K562 (cell line): Measurements from ENCODE around the gene CHCHD10. TPM values are rescaled to one million over a fixed set of nuclear protein-coding genes. Genes with fewer than 3 reads are reported as not detected.

ENCODE experiments used
- ADNP ChIP-seq: fragments of 200-800 bp; sonication (Bioruptor generic); IDR thresholded peaks from 2 replicates; pipeline ENCODE4 v1.6.1; 2016; ENCODE audit warnings: missing genetic modification characterization, missing compliant biosample characterization
- BRF1 ChIP-seq: IDR thresholded peaks from 3 replicates; pipeline ENCODE4 v1.6.1; 2011; ENCODE audit warnings: borderline replicate concordance, mild to moderate bottlenecking; ENCODE audit not compliant: insufficient read length; ENCODE audit errors: extremely low read depth
- DEAF1 ChIP-seq: fragments of 450-650 bp; formaldehyde crosslinking; IDR thresholded peaks from 2 replicates; pipeline ENCODE4 v1.4.0; 2020; ENCODE audit warnings: mild to moderate bottlenecking, moderate library complexity
- E2F6 ChIP-seq, 2 experiments: IDR thresholded peaks; 2 replicates each; pipeline ENCODE4 v1.6.1; 2011; ENCODE audit warnings: borderline replicate concordance in 1 of 2, control low read depth in 1 of 2, low read depth in 1 of 2, low read length in 1 of 2, mild to moderate bottlenecking in 1 of 2, mixed read lengths in 1 of 2, moderate library complexity in 1 of 2; ENCODE audit not compliant: insufficient read depth in 1 of 2, insufficient read length in 1 of 2, poor library complexity in 1 of 2, severe bottlenecking in 1 of 2; ENCODE audit errors: extremely low read depth in 1 of 2
- FOS ChIP-seq: IDR thresholded peaks from 3 replicates; pipeline ENCODE4 v1.6.1; 2011; ENCODE audit not compliant: insufficient read length; ENCODE audit errors: extremely low read depth
- HCFC1 ChIP-seq: IDR thresholded peaks from 2 replicates; pipeline ENCODE4 v1.6.1; 2012; ENCODE audit warnings: low read depth, low read length, improper control_type of control experiment
- KDM1A ChIP-seq, 2 experiments: fragments of 450-650 bp; IDR thresholded peaks; 2 replicates each; pipeline ENCODE4 v1.6.1; 2016; ENCODE audit warnings: mild to moderate bottlenecking in 2 of 2
- KDM2B ChIP-seq: fragments of 250-450 bp; sonication (Bioruptor Pico); IDR thresholded peaks from 2 replicates; pipeline ENCODE4 v1.8.0; 2021; ENCODE audit warnings: mild to moderate bottlenecking, moderate library complexity
- MTA3 ChIP-seq: fragments of 450-650 bp; formaldehyde crosslinking; IDR thresholded peaks from 2 replicates; pipeline ENCODE4 v1.6.1; 2017; ENCODE audit warnings: mild to moderate bottlenecking, borderline replicate concordance
- MYBL2 ChIP-seq, 2 experiments: fragments of 450-650 bp in 1 of 2; sonication (generic) in 1 of 2; formaldehyde crosslinking in 1 of 2; IDR thresholded peaks; 2 replicates each; pipeline versions ENCODE4 v1.6.1 to v1.8.1; 2017 to 2022; ENCODE audit warnings: borderline replicate concordance in 1 of 2, inconsistent platforms in 1 of 2, low read depth in 1 of 2, mild to moderate bottlenecking in 1 of 2, missing genetic modification reagents in 1 of 2, moderate library complexity in 1 of 2
- MYC ChIP-seq, 2 experiments: fragments of 250-450 bp in 1 of 2; sonication (Bioruptor Pico) in 1 of 2; IDR thresholded peaks; 2 replicates each; pipeline versions ENCODE4 v1.5.1 to v1.6.1; 2012 to 2021; ENCODE audit warnings: low read depth in 2 of 2, borderline replicate concordance in 1 of 2, improper control_type of control experiment in 1 of 2, low read length in 1 of 2, mild to moderate bottlenecking in 1 of 2, moderate library complexity in 1 of 2
- PML ChIP-seq: IDR thresholded peaks from 2 replicates; pipeline ENCODE4 v1.6.1; 2012; ENCODE audit warnings: low read length, inconsistent platforms
- PPARD ChIP-seq: fragments of 250-450 bp; sonication (Bioruptor Pico); IDR thresholded peaks from 2 replicates; pipeline ENCODE4 v1.8.0; 2022; ENCODE audit warnings: inconsistent platforms, mild to moderate bottlenecking, moderate library complexity
- XRCC4 ChIP-seq: IDR thresholded peaks from one replicate; pipeline ENCODE4 v1.6.1; 2011; ENCODE audit not compliant: insufficient read depth, insufficient read length; ENCODE audit errors: extremely low read depth
- ZFP36 ChIP-seq: fragments of 150-350 bp; IDR thresholded peaks from 2 replicates; pipeline ENCODE4 v1.6.1; 2018; ENCODE audit warnings: low read length, low read depth; ENCODE audit not compliant: partially characterized antibody
- ZNF584 ChIP-seq: fragments of 200-800 bp; sonication (Bioruptor generic); IDR thresholded peaks from 2 replicates; pipeline ENCODE4 v1.6.1; 2016; ENCODE audit warnings: low read depth, mild to moderate bottlenecking, missing genetic modification characterization, missing compliant biosample characterization
- polyA plus RNA-seq, 8 experiments: library from polyadenylated mRNA; depleted of rRNA in 4 of 8; stranded (reverse) in 5 of 8; unstranded in 3 of 8; fragments of >200 nt; fragmentation: Nextera tagmentation in 2 of 8; fragmentation: Illumina TruSeq in 1 of 8; extraction: Ambion mirVana in 2 of 8; extraction: Trizol in 1 of 8; gene quantifications; 2 replicates each; pipeline versions ENCODE4 v1.2.1 to v1.2.3, GENCODE V29; 2011 to 2014; ENCODE audit warnings: inconsistent platforms in 1 of 8, missing spikeins in 1 of 8
- total RNA-seq, 7 experiments: library from RNA; depleted of rRNA in 6 of 7; stranded (reverse); fragments of >200 nt in 6 of 7; fragmentation: Illumina TruSeq in 2 of 7; extraction: Trizol in 2 of 7; gene quantifications; 2 replicates each; pipeline versions ENCODE4 v1.2.1 to v1.2.3, GENCODE V29; 2011 to 2021; ENCODE audit warnings: low replicate concordance in 1 of 7
- TF ChIP-seq, protein P1 (sequence below): sonication (generic); formaldehyde crosslinking; IDR thresholded peaks from 2 replicates; pipeline ENCODE4 v1.8.1; 2023; ENCODE audit warnings: mild to moderate bottlenecking, missing genetic modification reagents
- TF ChIP-seq, protein P2 (sequence below): fragments of 450-650 bp; formaldehyde crosslinking; conservative IDR thresholded peaks from 2 replicates; pipeline ENCODE4 v1.4.0; 2022; ENCODE audit warnings: mild to moderate bottlenecking, missing genetic modification characterization

The CHCHD10 gene
- total and polyA plus RNA-seq, 9 of the 15 experiments (the other 6 are each of a cell fraction or from before 2014, with no cell fraction given) = 15.2 to 292 (median 102) TPM

GRCh38 chr22:23716811-23717801, 50.7 kb downstream of the CHCHD10 start (continued):
- TF ChIP-seq PML (0 out of 2 replicates have a peak, but pooled peaks have one; percentile 28), PPARD (no peak), MYC (IDR thresholded peaks at IDR 0.05; ENCODE audit: low read depth, low read length) (peak; percentile 71; the same call in 1 of the 2 replicates), MYC (CRISPR knock-in tag; IDR thresholded peaks at IDR 0.05; ENCODE audit: borderline replicate concordance, low read depth) (no peak), KDM2B (no peak), DEAF1 (no peak), E2F6 (IDR thresholded peaks at IDR 0.05; ENCODE audit: borderline replicate concordance in 1 of 2, extremely low read depth in 1 of 2, insufficient read depth in 1 of 2, insufficient read length in 1 of 2, low read depth in 1 of 2, low read length in 1 of 2, poor library complexity in 1 of 2, severe bottlenecking in 1 of 2) (peak; percentile 92), HCFC1 (peak; percentile 92), BRF1 (no peak), ZNF584 (CRISPR knock-in tag) (0 out of 2 replicates have a peak, but pooled peaks have one; percentile 32), XRCC4 (no peak), MTA3 (peak; percentile 55; the same call in 1 of the 2 replicates), ADNP (tag) (no peak), KDM1A (IDR thresholded peaks at IDR 0.05) (no peak), FOS (no peak), ZFP36 (no peak), MYBL2 (IDR thresholded peaks at IDR 0.05; ENCODE audit: low read depth) (no peak), MYBL2 (CRISPR knock-in tag; IDR thresholded peaks at IDR 0.05; ENCODE audit: borderline replicate concordance) (no peak)
- TF ChIP-seq, protein P1, sequence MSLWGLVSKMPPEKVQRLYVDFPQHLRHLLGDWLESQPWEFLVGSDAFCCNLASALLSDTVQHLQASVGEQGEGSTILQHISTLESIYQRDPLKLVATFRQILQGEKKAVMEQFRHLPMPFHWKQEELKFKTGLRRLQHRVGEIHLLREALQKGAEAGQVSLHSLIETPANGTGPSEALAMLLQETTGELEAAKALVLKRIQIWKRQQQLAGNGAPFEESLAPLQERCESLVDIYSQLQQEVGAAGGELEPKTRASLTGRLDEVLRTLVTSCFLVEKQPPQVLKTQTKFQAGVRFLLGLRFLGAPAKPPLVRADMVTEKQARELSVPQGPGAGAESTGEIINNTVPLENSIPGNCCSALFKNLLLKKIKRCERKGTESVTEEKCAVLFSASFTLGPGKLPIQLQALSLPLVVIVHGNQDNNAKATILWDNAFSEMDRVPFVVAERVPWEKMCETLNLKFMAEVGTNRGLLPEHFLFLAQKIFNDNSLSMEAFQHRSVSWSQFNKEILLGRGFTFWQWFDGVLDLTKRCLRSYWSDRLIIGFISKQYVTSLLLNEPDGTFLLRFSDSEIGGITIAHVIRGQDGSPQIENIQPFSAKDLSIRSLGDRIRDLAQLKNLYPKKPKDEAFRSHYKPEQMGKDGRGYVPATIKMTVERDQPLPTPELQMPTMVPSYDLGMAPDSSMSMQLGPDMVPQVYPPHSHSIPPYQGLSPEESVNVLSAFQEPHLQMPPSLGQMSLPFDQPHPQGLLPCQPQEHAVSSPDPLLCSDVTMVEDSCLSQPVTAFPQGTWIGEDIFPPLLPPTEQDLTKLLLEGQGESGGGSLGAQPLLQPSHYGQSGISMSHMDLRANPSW = no peak
- TF ChIP-seq, protein P2, sequence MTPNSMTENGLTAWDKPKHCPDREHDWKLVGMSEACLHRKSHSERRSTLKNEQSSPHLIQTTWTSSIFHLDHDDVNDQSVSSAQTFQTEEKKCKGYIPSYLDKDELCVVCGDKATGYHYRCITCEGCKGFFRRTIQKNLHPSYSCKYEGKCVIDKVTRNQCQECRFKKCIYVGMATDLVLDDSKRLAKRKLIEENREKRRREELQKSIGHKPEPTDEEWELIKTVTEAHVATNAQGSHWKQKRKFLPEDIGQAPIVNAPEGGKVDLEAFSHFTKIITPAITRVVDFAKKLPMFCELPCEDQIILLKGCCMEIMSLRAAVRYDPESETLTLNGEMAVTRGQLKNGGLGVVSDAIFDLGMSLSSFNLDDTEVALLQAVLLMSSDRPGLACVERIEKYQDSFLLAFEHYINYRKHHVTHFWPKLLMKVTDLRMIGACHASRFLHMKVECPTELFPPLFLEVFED (CRISPR knock-in tag) = no peak
